Measurements from ENCODE around the gene SYNE2. TPM values are rescaled to one million over a fixed set of nuclear protein-coding genes. Genes with fewer than 3 reads are reported as not detected.

The SYNE2 gene
- total RNA-seq, 4 donors from 2014 or later = 92.4 to 165 (median 98.3) TPM

- TF ChIP-seq POLR2AphosphoS5 (IDR thresholded peaks at IDR 0.05) (no peak), CTCF (IDR thresholded peaks at IDR 0.05) (no peak), POLR2A (IDR thresholded peaks at IDR 0.05; ENCODE audit: low read depth) (no peak), EP300 (IDR thresholded peaks at IDR 0.05) (no peak)
- intact Hi-C loops (cut with DNase I) = loop anchor here (10.0 kb wide), 1 partner anchor 142 kb away; the partner anchor contains the start of gene SYNE2
- peaks cover 32 to 97% (median 56%) of the 10 kb centered on the region in 4 donors for H3K36me3 ChIP-seq
- no peaks in the 10 kb centered on the region for H3K4me1 ChIP-seq
- no peaks in the 10 kb centered on the region for H3K9me3 ChIP-seq
- H3K4me3 ChIP-seq = no peak overlapping the region
- DNase-seq (ENCODE audit: extremely low spot score) = no peak
- 94% methylated on average over 10 of the region's 10 CpGs for WGBS
- H3K27me3 ChIP-seq = no peaks in the 10 kb centered on the region
- no peak overlapping the region for H3K27ac ChIP-seq (replicated peaks in 1 of 4)
These were observed 143.9 kb downstream of the SYNE2 start for GRCh38 chr14:63996625-63997220.

GRCh38 chr14:64000749-64001148, 147.9 kb downstream of the SYNE2 start:
- intact Hi-C loops (cut with DNase I) = no loop called here
- 96% methylated on average over 1 of the region's 1 CpG for WGBS
- no peak for TF ChIP-seq CTCF (IDR thresholded peaks at IDR 0.05)
- TF ChIP-seq POLR2AphosphoS5 (IDR thresholded peaks at IDR 0.05) = no peak
- TF ChIP-seq POLR2A (IDR thresholded peaks at IDR 0.05; ENCODE audit: low read depth) = no peak
- TF ChIP-seq EP300 (IDR thresholded peaks at IDR 0.05) = no peak
- Histone ChIP-seq H3K27me3 (no peaks in the 10 kb centered on the region), H3K4me3 (no peak overlapping the region), H3K36me3 (peaks cover 43 to 98% (median 66%) of the 10 kb centered on the region in 4 donors), H3K27ac (replicated peaks in 1 of 4) (no peak overlapping the region), H3K4me1 (no peaks in the 10 kb centered on the region), H3K9me3 (no peaks in the 10 kb centered on the region)
- DNase-seq (ENCODE audit: extremely low spot score) = no peak

GRCh38 chr14:64005822-64006221, 153.0 kb downstream of the SYNE2 start:
- TF ChIP-seq CTCF (IDR thresholded peaks at IDR 0.05) = no peak
- no peak for TF ChIP-seq POLR2A (IDR thresholded peaks at IDR 0.05; ENCODE audit: low read depth)
- no peak for TF ChIP-seq EP300 (IDR thresholded peaks at IDR 0.05)
- TF ChIP-seq POLR2AphosphoS5 (IDR thresholded peaks at IDR 0.05) = no peak
- intact Hi-C loops (cut with DNase I) = no loop called here
- Histone ChIP-seq H3K4me1 (no peaks in the 10 kb centered on the region), H3K27ac (replicated peaks in 1 of 4) (no peak overlapping the region), H3K27me3 (no peaks in the 10 kb centered on the region), H3K4me3 (no peak overlapping the region), H3K36me3 (peaks cover 20 to 92% (median 53%) of the 10 kb centered on the region in 4 donors), H3K9me3 (no peaks in the 10 kb centered on the region)
- no peak for DNase-seq (ENCODE audit: extremely low spot score)
- 92% methylated on average over 2 of the region's 2 CpGs for WGBS

DNA sequence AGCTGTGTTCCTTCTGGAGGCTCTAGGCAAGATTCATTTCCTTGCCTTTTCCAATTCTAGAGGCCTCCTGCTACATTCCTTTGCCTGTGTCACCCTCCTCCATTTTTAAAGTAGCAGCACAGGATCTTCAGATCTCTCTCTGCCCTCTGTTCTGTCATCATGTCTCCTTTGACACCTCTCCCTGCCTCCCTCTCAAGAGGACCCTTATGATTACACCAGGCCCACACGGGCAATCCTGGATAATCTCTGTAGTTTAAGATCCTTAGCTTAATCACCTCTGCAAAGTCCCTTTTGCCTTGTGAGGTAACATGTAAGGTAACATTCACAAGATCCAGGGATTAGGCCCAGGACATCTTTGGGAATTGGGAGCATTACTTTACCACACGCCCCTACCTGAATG, 155.2 kb downstream of the SYNE2 start:
- TF ChIP-seq EP300 (IDR thresholded peaks at IDR 0.05) = no peak
- no peak for TF ChIP-seq POLR2A (IDR thresholded peaks at IDR 0.05; ENCODE audit: low read depth)
- TF ChIP-seq POLR2AphosphoS5 (IDR thresholded peaks at IDR 0.05) = no peak
- no peak for TF ChIP-seq CTCF (IDR thresholded peaks at IDR 0.05)
- WGBS = 80% methylated on average over 2 of the region's 2 CpGs
- Histone ChIP-seq H3K27me3 (no peaks in the 10 kb centered on the region), H3K27ac (replicated peaks in 1 of 4) (no peak overlapping the region), H3K4me1 (no peaks in the 10 kb centered on the region), H3K36me3 (peaks cover 0 to 86% (median 42%) of the 10 kb centered on the region in 4 donors), H3K4me3 (no peak overlapping the region), H3K9me3 (no peaks in the 10 kb centered on the region)
- no peak for DNase-seq (ENCODE audit: extremely low spot score)
- intact Hi-C loops (cut with DNase I) = no loop called here

- Histone ChIP-seq H3K4me1 (no peaks in the 10 kb centered on the region), H3K4me3 (no peak overlapping the region), H3K27ac (replicated peaks in 1 of 4) (no peak overlapping the region), H3K36me3 (peaks cover 6 to 63% (median 24%) of the 10 kb centered on the region in 4 donors), H3K27me3 (no peaks in the 10 kb centered on the region), H3K9me3 (peaks cover 0 to 4% (median 0%) of the 10 kb centered on the region in 4 donors)
- WGBS = 93% methylated on average over 3 of the region's 3 CpGs
- TF ChIP-seq POLR2A (IDR thresholded peaks at IDR 0.05; ENCODE audit: low read depth) = no peak
- intact Hi-C loops (cut with DNase I) = loop anchor here (10.0 kb wide), 1 partner anchor 103 kb away; no protein-coding TSS in a partner anchor
- DNase-seq (ENCODE audit: extremely low spot score) = no peak
These were observed 159.2 kb downstream of the SYNE2 start for GRCh38 chr14:64012003-64012402.

Data from esophagus muscularis mucosa (tissue), 4 donors.